GM21528 (cell line): ENCODE measurements around the gene MEF2A.
A peak's percentile ranks its signal among the peaks of the same experiment; 100 is the strongest.
"Not testable (repeated sequence)": the region's sequence is repeated elsewhere in the genome, so short reads cannot be mapped to it uniquely, and the experiment has no call there.

ENCODE experiments used
- ATAC-seq: cut with Tn5 transposase; IDR thresholded peaks from one replicate; pipeline ENCODE4 v1.9.1; 2021; ENCODE audit warnings: mild to moderate bottlenecking, moderate library complexity; ENCODE audit not compliant: unreplicated experiment, low FRiP score

Gene MEF2A

DNA sequence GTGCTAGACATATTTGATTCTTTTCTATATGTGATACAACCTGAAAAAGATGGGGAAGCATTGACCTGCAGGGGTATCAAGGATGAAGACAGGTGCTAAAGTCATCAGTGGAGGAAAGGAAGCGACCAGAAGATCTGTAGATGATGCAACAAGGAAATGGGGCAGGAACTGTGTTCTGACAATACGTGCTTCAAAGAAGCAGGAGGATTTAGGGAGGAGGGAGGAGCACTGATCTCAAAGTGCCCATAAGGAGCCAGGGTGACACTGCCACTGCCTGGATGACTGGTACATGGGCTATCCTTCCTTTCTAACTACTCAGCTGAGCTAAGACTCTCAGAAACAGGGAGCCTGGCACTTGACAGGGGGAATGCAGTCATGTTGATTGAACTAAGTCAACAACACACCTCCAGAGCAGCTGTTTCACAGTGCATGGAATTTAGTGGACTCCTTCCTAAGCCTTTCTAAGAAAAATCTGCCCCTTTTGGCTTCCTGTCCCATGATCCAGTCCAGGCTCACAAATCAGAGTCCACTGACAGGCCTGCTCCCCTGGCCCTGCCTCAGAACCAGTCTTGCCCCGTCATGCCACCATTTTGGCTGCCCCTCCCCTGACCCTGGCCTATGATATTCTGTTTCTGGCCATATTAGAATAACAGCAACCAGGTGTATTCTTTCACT lies 155.5 kb downstream of the MEF2A start:
- no peak for ATAC-seq

DNA sequence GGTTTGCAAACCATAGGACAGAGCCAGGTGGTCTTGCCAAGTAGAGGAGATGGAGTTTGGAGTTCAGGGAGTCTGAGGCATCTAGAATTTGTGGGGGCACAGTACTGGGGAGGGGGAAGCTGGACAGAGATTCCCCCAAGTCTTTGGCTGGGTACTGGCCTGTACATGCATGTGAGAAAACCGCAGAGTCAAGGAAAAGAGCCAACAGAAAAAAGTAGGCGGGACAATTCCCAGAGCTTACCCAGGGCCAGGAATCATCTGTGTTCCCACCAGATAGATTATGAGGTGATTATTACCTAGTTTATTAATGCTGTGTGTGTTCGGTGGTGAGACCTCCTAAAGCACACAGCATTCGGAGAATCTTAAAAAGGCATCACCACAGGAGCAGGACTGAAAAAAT lies 156.1 kb downstream of the MEF2A start:
- ATAC-seq, result no peak

DNA sequence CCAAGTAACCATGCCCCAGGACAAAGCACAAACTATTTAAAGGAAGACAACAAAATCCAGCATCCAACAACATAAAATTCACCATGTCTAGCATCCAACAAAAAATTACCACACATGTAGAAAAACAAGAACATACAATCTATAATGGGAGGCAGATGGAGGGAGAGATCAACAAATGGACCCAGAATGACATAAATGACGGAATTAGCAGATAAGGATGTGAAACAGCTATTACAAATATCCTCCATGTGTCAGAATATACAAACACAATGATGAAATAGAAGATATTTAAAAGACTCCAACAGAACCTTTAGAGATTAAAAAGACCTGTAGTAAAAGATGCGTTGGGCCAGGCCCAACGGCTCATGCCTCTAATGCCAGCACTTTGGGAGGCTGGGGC lies 156.6 kb downstream of the MEF2A start:
- no peak for ATAC-seq

DNA sequence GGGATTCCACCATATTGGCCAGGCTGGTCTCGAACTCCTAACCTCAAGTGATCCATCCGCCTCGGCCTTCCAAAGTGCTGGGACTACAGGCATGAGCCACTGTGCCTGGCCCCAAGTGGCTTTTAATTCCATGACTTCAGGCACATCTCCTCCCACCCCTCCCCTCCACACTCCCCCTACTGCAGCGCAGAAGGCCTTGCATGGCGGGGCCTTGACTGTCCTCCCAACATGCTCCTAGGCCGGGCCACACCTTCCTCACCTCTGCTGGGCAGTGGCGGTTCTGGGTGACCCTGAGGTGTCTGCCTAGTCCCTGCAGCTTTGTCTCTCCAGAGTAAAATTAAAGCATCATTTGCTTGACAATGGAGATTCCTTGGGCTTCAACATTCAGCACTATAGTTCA lies 160.5 kb downstream of the MEF2A start:
- ATAC-seq, result no peak

DNA sequence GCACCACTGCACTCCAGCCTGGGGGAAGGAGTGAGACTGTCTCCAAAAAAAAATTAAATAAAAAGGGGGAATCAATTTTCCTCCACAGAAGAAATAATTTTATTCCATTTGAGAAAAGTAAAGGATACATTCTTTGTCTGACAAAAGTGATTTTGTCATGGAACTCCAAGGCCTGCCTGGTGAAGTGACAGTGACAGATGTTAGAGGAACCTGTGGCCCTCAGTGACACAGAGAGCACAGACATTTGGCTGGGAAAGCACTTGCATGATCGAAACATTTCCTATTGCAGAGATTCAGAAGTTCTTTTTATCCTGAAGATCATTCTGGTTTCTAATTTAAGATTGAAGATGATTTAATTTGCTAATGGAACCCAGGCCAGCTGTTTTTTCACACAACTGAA lies 161.5 kb downstream of the MEF2A start:
- ATAC-seq, result no peak

DNA sequence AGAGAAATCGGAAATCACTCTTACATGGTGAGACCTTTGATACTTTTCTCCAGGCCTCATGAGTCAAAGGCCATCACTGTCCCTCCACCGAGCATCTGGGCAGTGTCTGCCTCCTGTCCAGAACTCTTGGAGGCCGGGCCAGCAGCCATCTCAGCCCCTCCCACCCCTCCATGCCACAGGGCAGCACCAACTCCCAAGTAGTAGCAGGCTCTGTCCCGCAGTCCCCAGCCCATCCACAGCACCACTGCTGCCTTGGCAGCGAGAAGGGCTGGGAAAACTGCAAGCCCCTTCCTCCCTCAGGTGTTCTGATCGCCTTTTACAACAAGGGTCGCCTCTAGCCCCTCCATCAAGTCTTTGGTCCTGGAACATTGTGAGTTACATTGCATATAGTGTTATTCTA lies 161.9 kb downstream of the MEF2A start:
- ATAC-seq, result no peak

DNA sequence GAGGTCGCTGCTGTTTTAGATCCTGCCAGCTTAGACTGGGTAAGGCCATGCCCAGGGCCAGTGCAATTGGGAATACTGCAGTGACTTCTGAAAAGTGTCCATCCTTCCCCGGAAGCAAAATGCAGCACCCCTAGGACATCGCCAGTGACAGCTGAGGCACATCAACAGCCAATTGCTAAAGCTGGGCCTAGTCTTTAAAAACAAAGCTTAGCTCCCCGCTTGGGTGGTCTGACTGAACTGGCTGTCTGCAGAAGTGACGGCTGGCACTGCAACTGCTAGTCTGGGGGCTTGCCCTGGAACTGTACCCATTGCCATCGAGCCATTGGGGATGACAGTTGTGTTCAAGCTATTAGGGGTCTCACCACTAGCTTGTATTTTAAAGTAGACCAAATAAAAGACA lies 163.1 kb downstream of the MEF2A start:
- no peak for ATAC-seq

DNA sequence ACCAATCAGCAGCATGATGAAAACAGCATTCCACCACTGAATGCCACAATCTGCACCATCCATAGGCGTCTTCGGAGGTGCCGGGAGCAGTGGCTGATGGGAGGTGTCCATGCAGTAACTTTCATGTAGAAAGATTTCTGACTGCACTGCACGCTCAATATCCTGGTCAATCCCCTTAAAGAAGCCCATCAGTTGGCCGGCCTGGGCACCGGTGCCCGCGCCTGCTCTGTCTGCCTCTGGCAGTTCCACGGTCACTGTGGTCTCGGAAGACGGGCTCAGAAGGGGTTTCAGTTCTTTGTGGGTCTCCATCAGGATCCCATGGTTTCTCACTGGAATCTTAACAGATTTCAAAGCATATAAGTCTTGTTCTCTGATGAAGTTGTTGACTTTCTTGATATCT lies 163.5 kb downstream of the MEF2A start:
- no peak for ATAC-seq

DNA sequence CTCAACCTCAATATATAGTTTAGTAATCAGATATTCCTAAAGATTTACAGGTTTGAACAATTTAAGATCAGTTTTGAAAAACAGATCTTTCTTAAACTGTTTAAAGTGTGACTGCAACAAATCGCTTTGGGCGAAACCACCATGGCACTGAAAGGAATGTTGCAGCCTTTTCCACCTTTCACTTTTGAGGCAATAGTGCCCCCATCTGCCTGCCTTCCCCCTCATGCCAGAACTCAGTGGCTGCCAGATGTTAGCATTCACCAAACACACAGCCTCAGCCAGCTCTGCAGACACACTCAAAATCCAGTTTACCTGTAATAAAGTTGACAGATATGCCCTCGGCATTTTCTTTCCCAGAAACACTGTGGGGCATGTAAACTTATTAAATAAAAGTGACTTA lies 164.1 kb downstream of the MEF2A start:
- ATAC-seq, result no peak

DNA sequence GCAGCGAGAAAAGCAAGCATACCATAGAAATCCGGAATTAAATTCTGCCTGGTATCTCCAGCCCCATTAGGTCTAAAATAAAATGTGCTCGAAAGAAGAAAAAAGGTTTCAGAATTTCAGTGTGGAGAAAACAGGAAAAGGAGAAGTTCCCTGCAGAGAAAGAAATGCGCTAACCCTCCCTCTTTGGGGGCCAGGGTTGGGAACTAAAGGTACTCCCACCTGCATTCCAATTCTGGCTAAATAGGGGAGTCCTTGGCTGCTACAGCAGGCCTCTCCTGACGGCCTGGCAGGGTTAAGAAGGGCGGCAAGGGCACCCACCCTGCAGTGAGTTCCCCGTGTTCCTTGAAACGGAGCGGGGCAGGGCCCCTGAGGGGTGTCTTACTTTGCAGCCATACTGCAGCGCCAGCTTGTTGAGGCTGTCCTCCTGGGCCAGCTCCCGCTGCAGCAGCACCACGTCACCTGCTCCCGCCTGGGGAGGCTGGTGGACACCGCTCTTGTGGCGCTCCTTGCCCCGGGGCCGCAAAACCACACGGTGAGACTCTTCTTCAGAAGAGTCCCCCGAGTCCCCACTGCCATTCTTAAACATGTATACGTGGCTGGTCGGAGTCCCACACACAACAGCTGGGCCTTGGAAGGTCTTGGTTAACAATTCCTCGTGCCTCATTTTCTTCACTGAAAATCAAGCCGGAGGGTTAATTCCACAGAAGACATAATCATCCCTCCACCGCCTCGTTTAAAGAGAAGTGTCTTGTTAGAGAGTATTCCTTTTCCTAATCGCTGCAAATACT lies 165.7 kb downstream of the MEF2A start:
- no peak for ATAC-seq

DNA sequence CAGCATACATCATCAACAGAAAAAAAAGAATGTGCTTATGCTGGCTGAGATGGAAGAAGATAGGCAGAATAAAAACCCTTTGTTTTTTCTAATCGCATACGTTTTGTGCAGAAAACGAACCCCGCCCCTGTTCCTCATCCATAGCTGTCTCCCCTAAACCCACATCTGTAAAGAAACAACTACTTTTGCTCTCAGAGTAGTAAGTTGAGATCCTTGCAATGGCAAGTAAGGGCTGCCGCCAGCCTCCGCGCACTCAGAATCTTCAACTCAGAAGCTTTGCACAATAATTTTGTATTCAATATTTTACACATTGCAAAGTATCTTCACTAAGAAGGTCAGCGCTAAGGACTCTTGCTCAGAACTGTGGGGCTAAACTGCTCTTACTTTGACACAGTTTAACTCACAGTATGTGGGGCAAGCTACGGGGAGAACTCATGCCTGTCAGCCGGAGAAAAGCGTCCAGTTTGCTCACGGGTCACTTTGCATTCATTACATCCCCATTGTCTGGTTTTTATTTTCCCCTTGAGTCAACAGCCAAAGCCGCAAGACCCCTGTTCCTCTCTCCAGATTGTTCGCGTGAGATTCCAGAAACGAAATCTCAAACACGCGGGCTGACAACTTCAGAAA lies 166.5 kb downstream of the MEF2A start:
- no peak for ATAC-seq

DNA sequence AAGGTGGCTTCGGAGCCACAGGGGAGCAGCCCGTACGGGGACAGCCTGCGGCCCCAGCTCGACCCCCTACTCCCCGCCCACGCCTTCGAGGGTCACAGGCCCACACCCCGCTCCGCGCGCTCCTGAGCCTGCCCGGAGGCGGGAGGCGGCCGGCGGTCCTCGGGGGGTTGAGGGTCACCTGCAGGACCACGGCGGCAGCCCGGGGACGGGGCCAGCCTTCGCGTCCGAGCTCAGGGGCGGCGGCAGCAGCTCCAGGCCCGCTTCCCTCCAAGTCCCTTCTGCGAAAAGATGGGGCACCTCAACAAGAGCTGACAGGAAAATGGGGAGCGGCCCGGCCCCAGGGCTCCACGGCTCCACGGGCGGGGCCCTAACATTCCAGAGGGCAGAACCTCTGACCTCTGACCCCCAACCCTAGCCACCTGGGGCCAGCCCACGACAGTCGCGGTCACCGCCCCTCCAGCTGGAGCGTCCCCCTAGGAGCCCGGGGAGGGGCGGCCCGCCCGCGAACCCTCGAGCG lies 167.0 kb downstream of the MEF2A start:
- ATAC-seq, result peak; percentile 41

DNA sequence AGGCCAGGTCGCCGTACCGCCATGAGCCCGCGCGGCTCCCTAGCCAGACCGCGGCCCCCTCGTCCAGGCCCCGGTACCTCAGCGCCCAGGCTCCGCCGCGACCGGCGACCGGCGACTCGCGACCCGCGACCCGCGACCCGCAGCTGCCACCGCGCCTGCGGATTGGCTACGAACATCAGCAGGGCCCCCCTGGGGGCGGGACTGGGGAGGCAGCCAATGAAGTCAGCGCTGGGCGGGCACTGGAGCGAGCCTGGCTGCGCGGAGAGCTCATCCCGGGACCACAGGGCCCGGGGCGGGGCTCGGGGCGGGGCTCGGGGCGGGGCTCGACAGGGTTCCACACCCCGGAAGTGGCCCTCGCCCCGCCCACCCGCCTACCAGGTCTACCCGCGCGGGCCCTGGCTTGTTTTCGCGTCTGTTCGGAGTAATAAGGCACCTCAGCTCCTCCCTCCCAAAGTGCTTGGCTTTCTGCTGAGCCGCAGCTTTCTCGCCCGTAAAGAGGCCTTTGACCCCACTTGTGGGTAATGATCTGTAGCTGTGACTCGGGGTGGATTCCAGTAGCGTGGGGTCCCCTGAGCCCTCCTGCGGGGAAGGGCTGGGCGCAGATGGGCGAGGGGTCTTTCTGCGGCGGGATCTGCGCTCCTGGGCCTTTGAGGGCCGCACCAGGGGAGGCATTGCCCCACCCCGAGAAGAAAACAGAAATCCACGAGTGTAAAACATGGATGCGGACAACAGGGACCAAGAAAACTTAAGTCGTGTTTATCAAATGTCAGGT lies 167.7 kb downstream of the MEF2A start, which contains the start of gene LYSMD4:
Gene LYSMD4 (minus strand): TSS at position 170 of the 772 bp plus-strand sequence. CDS start 1,438 bp downstream, outside the sequence.
- peak; percentile 99 for ATAC-seq

DNA sequence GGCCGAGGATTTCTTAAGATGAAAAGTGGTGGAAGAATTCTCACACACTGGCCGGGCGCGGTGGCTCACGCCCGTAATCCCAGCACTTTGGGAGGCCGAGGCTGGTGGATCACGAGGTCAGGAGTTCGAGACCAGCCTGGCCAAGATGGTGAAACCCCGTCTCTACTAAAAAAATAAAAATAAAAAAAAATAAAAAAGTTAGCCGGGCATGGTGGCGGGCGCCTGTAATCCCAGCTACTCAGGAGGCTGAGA lies 168.2 kb downstream of the MEF2A start:
- not testable (repeated sequence) for ATAC-seq

DNA sequence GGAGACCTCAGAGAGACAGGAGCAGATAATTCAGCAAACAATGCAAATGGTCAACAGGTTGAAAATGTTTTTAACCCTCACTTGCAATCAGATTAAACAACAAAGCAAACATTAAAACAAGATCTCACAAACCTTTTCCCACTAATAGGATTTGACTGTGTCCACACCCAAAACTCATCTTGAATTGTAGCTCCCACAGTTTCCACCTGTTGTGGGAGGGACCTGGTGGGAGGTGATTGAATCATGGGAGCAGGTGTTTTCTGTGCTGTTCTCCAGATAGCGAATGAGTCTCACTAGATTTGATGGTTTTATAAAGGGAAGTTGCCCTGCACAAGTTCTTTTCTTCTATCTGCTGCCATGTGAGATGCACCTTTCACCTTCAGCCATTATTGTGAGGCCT lies 168.8 kb downstream of the MEF2A start:
- no peak for ATAC-seq

DNA sequence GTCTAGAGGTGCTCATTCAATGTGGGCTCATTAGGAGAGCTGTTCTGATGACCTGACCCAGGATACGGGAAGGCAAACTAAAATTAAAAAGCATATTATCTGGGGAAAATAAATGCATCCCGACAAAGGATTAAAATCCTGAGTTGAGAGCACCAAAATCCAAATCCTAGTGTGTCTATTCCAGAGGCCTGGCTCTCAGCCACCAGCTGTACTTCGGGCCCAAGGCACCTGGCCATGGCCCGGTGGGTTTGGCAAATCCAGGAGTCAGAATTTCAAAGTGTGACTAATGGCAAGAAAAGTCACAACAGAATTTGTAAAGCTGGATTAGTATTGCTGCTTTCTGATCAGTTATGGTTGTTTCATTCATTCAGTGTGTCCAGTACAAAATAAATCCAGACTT lies 170.1 kb downstream of the MEF2A start:
- no peak for ATAC-seq

DNA sequence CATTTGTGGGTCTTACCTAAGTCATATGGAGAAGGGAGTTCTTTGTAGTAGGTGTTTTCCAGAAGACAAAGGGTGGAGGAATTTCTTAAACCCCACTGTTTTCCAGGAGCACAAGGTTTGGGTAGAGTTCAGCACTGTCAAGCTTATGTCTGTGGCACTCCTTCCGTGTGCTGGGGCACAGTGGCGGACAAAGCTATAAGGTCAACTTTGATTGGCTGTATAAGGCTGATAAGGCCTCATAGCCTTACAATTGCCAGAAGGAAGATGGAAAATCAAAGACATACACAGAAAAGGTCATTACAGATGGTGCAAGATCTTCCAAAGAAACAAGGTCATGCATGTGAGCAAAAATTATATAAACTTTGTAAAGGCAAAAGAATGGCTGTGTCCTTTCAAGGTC lies 170.9 kb downstream of the MEF2A start:
- ATAC-seq, result no peak

DNA sequence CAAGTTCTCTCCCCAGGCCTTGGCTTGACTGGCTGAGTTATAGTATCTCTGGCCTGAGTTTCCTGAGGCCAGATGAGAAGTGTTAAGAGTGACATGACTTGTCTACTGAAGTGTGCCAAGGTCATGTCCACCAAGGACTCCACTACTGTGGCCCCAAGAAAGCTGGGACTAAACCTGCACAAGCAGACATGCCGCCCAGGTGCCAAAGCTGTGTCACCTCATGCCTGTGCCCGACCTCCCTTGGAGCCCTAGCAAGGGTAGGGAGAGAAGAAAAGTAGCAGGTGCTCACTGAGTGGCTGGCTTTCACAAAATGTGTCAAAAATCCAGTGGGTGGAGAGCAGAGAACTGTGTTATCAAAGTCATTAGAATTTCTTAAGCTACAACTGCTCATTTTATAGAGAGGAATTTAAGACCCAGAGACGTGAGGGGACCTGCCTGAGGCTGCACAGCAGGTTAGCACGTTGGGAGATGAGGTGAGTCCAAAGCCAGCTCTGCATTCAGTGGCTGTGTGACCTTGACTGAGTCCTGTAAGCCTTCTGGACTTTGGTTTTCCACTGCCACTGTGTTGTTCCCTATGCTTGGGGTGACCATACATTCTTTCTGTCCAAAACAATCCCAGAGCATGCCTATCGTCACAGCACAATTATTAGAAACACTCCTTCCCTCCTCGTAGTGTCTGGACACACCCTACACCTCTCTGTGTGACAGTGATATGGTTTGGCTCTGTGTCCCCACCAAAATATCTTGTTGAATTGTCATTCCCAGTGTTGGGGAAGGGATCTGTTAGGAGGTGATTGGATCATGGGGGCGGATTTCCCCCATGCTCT lies 172.4 kb downstream of the MEF2A start:
- ATAC-seq, result no peak

DNA sequence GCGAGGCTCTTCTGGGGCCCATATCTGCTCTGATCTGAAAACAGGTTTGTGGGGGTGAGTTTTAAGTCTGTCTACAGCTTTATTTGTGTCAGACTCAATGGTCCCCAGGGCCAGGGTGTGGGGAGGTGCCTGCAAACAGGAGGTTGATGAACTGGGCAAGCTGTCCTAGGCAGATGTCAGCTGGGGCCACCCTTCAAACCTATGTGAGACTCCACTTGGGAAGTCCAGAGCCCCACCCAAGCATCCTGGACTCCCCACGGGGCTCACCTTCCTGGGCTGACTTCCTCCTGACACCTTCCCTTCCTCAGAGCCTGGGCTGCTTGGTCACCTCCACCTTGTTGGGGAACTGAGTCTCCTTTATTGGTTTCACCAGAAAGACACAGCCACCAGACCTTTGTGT lies 176.1 kb downstream of the MEF2A start:
- no peak for ATAC-seq

DNA sequence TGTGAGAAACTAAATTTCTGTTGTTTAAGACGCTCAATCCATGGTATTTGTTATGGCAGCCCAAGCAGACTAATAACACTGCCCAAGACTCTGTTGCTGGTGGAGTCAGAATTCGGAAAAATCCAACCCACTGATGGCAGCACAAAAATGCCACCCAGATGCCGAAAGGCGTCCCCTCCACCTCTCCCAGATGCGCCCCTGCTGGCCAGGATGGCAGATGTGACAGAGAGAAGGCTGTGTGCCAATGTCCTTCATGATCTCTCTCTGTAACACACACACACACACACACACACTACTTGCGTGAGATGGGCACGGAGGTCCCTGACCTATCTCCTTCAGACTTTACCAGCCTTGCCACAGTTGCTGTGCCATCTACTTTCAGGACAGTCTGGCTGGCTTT lies 178.4 kb downstream of the MEF2A start:
- ATAC-seq, result no peak
